ENCODE results near the gene KRT79.

Gene KRT79

GRCh38 chr12:52834727-52835001, 553 bp upstream of the KRT79 start:
- no peak for DNase-seq

- no peak for DNase-seq
Measured at GRCh38 chr12:52832985-52833905, 866 bp downstream of the KRT79 start.

GRCh38 chr12:52832451-52832850, 1.7 kb downstream of the KRT79 start:
- DNase-seq, result no peak

- no peak for DNase-seq
Measured at GRCh38 chr12:52831251-52831650, 2.9 kb downstream of the KRT79 start.

GRCh38 chr12:52829986-52830770, 3.9 kb downstream of the KRT79 start:
- DNase-seq, result no peak

- no peak for DNase-seq
Measured at GRCh38 chr12:52828591-52829021, 5.5 kb downstream of the KRT79 start.

- DNase-seq, result no peak
Measured at GRCh38 chr12:52828156-52828555, 6.0 kb downstream of the KRT79 start.

- no peak for DNase-seq
Measured at GRCh38 chr12:52827499-52828090, 6.5 kb downstream of the KRT79 start.

GRCh38 chr12:52826611-52827498, 7.3 kb downstream of the KRT79 start:
- no peak for DNase-seq

- DNase-seq, result no peak
Measured at GRCh38 chr12:52825961-52826360, 8.2 kb downstream of the KRT79 start.

- DNase-seq, result no peak
Measured at GRCh38 chr12:52824741-52825410, 9.2 kb downstream of the KRT79 start.

GRCh38 chr12:52823761-52824450, 10.2 kb downstream of the KRT79 start:
- no peak for DNase-seq

- DNase-seq, result no peak
Measured at GRCh38 chr12:52822771-52823510, 11.2 kb downstream of the KRT79 start.

GRCh38 chr12:52821826-52822660, 12.1 kb downstream of the KRT79 start:
- DNase-seq, result no peak

GRCh38 chr12:52821071-52821730, 12.9 kb downstream of the KRT79 start:
- DNase-seq, result no peak

GRCh38 chr12:52820521-52820920, 13.6 kb downstream of the KRT79 start:
- DNase-seq, result no peak

GRCh38 chr12:52819731-52820510, 14.2 kb downstream of the KRT79 start:
- no peak for DNase-seq

GRCh38 chr12:52818887-52819420, 15.2 kb downstream of the KRT79 start:
- no peak for DNase-seq
